HG02610 (cell line): ENCODE results near the gene DIPK1A.
A peak's percentile ranks its signal among the peaks of the same experiment; 100 is the strongest.

ENCODE experiments used
- ATAC-seq: cut with Tn5 transposase; IDR thresholded peaks from one replicate; pipeline ENCODE4 v1.9.1; 2021; ENCODE audit warnings: mild to moderate bottlenecking, moderate library complexity; ENCODE audit not compliant: unreplicated experiment

The DIPK1A gene

GRCh38 chr1:92953491-92953890 is 7.8 kb downstream of the DIPK1A start:
- ATAC-seq: peak; percentile 66

GRCh38 chr1:92952714-92953113 is 8.5 kb downstream of the DIPK1A start:
- ATAC-seq: no peak

- peak; percentile 74 for ATAC-seq
These were observed 10.1 kb downstream of the DIPK1A start for GRCh38 chr1:92951141-92951582.

DNA sequence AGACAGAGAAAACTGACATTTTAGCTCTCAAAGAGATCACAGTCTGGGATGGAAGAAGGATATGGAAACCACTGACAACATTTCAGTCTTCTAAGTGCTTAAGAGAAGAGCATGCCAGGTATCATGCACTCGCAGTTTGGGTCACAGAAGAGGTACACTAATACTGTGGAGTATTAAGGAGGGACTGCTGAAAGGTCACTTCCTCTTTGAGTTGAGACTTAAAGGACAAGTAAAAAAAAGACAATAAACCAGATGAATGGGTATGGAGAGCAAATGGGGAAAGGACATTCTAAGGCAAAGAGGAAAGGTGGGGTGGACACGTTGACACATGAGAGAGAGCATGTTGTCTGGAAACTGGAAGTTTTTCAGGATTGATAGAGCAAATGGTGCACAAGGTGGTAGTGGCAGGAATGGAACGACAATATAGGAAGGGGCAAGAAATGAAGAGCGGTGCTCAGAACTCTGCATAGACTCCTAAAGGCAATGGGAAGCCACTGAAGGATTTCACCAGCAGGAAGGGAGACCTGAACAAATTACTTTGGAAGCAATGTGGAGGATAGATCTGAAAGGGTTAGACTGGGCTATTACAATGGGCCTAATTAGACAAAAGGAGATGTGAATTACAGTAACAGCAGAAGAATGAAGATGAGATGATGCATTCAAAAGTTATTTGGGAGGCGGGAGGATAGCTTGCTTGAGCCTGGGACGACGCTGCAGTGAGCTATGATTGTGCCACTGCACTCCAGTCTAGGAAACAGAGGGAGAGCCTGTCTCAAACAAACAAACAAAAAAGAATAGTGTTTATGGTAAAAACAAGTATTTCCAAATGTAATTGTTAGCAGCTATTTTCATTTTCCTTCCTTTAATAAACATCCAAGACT is 11.1 kb downstream of the DIPK1A start:
- ATAC-seq: no peak

DNA sequence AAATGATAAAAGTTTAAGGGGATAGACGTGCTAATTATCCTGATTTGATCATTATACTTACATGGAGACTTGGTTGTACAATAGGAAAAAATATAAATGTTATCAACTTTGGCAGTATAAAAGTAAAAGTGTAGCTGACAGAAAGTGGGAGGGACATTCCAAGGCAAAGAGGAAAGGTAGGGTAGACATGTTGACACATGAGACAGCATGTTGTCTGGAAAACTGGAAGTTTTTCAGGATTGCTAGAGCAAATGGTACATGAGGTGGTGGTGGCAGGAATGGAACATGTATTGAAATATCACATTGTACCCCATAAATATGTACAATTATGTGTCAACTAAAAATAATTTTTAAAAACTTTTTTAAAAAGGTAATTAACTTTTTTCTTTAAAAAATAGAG is 13.2 kb downstream of the DIPK1A start:
- no peak for ATAC-seq

DNA sequence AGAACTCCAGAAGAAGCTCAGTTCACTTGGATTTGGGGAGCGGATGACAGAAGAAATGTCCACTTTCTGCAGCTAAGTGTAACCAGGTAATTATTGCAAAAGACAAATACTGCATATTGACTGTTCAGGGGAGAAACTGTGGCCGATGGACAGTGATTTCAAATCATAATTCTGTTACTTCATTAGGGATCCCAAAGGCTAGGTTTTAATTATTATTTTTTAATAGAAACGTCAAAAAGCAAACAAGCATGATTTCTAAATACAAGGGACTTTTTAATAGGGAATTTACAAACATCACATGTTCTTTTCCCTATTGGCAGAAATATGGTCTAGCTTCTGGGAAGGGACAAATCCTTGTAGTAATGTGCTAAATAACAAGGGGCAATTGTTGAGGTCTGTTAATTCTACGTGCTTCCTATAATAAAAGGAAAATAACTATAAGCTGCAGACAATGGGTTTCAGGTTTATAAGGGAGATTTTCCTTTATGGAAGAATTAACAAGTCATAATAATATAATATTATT is 15.5 kb downstream of the DIPK1A start:
- no peak for ATAC-seq

DNA sequence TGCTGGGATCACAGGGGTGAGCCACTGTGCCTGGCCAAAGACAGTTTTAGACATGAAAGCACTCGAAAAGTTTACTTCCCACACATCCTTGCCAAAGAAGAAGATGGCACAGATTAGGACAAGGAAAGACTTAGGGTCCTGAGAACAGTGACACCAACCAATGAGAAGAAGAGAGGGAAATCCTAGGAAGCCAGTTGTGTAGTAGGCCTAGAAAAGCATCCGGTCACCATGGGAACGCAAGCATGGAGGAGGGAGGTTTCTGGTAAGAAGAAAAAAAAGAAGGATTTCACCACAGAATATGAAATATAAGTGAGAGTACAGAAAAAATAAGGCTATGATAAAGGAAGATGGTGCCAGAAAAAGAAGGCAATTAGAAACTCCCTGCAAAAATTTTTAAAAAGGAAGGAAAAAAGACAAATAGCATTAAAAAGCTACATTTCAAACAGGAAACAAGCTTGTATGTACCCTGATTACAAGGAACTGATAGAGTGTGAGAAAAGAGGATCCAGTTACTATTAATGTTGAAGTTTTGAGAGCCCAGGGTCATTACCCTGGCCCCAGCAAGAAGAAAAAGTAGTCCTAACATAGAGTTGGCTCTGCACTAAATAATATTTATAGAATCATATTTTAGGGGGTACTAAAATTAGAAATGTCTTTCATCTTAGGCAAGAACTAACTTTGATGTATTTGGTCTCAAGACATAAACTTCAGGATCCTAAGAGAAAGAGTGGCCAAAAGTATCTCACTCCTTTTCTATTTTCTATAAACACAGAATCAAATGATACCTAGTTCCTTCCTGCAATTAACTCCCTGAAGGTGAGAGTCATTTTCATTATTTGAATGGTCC is 16.1 kb downstream of the DIPK1A start:
- ATAC-seq: peak; percentile 15

DNA sequence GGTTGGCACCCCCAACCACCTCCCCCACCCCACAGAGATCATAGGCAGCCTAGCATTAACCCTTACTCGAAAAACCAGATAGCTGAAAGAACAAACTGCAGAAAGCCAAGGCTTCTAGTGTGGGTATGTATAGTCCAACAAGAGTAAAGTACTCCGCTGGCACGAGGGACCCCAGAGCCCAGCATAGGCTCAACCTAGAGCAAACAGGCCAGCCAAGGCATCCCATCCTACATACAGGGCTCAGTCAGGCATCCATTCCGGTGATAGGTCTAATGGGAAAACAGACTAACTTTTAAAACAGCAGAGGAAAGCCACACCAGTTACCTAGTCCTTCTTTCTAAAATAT is 17.8 kb downstream of the DIPK1A start:
- no peak for ATAC-seq

DNA sequence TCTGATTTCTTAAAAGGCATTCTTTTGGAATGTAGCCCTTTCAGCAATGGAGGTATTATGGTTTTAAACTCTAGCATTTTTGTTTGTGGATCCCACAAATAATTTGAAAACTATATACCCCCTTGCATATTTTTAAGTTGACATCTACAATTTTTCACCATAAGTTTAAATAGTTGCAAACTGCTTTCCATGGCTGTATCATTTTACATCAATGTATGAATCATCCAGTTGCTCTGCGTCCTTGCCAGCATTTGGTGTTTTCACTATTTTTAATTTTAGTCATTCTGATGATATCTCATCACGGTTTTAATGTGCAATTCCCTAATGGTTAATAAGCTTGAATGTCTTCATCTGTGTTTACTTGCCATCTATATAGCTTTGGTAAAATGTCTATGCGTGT is 20.7 kb downstream of the DIPK1A start:
- no peak for ATAC-seq

DNA sequence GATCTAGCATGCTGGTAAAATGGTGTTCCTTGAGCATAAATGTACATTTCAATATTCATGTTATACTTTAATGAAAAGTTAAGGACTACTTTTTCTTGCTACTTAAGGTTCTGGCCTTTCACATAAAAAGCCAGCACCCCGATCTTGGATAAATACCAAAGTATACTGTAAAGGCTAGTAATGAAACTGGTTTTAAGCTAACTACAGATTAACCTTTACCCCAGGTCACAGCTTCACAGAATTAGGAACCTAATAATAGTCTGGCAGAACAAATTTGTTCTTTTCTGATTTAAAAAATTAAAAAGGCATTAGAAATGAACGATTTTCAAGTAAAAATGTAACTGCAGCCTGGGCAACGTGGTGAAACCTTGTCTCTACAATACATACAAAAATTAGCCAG is 23.5 kb downstream of the DIPK1A start:
- no peak for ATAC-seq

- ATAC-seq: no peak
These were observed 24.4 kb downstream of the DIPK1A start for GRCh38 chr1:92936865-92937264.

GRCh38 chr1:92934395-92935378 is 26.6 kb downstream of the DIPK1A start:
- no peak for ATAC-seq

DNA sequence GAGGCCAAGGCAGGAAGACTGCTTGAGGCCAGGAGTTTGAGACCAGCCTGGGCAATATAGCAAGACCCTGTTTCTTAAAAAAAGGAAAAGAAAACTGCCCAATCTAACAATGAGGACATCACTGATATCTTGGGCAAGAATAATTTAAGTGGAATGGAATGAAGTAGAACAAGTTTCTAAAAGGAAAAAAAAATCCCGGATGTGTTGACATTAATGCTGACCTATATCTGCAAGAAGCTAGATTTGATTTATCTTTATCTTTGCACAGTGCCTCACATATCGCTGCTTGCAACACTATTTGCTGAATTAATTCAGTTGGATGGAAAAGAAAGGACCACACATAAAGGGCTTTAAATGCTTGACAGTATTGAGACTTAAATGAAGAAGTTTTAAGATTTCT is 27.8 kb downstream of the DIPK1A start:
- ATAC-seq: no peak

- ATAC-seq: no peak
These were observed 29.6 kb downstream of the DIPK1A start for GRCh38 chr1:92931691-92932090.

DNA sequence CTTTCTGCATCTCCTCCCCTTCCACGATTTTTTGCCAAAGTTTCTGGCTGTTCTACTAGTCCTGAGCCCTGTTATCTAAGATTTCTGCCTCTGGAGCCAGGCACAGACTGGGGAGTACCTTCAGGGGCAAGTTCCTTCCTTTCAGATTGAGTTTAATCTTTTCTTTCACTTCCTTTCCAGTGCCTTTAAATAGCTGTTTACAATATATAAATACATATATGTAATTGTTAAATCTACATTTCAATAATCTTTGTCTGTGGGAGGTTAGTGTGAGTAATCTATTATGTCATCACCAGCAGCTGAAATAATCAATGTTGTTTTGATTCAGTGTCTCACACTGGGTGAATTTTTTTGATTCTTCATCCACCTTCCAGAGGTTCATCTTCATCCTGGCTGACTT is 31.8 kb downstream of the DIPK1A start:
- peak; percentile 71 for ATAC-seq

DNA sequence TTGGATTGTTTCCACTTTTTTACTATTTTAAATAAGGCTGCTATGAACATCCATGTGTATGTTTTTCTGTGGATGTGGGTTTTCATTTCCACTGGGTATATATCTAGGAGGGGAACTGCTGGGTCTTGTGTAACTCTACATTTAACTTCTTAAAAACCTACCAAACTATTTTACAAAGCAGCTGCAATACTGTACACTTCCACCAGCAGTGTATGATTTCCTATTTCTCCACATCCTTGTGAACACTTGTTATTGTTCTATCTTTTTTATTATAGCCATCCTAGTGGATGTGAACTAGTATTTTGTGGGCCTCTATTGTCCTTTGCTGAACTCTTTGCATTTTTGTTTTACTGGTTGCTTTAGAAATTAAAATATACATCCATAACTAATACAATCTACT is 33.4 kb downstream of the DIPK1A start:
- ATAC-seq: no peak

DNA sequence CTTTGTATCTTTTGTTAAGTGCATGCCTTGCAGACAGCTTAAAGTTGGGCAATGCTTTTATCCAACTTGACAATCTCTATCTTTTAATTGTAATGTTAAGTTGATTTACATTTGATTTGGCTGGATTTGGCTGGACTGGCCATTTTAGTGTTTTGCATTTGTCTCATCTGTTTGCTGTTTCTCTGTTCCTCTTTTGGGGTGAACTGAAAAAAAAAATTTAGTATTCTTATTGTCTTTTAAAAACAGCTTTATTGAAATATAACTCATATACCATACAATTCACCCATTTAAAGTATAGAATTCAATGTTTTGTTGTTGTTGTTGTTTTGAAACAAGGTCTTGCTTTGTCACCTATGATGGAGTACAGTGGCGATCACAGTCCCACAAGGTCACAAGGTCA is 34.4 kb downstream of the DIPK1A start:
- ATAC-seq: no peak

DNA sequence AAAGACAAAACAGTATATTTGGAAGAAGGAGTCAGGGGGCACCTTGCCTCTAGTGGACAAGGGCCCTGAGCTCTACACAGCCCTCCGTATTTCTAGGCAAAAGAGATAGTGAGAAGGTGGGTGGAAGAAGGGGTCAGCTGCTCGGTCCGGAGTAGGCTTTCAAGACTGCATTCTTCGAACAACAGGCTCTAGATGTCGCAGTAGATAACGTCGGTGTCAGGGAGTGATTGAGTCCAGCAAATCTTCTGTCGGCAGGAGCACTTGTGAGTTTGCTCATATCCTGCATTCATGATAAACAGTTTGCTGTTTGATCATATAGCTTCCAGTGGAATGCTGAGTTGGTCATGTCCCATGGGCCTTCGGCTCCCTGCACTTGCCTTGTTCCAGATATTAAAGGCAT is 36.8 kb downstream of the DIPK1A start:
- ATAC-seq: no peak

DNA sequence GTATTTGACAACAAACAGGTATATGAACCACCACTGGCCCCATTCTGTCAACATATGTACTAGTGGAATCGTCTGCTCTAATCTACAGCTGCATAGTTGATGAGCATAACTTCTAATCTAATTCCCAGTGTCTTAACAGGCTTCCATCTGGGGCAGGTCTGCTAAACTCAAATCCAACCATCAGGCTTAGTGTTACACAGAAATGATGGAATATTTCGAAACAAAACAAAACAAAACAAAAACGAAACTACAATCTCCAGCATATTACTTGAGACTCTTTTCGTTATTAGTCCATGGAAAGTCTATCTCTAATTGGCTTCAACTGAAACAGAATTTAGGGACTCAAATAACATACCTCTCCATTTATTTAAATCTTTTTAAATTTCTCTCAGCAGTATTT is 37.6 kb downstream of the DIPK1A start:
- no peak for ATAC-seq

GRCh38 chr1:92922356-92923035 is 38.8 kb downstream of the DIPK1A start:
- ATAC-seq: no peak
